Omental fat pad (tissue), 4 donors: ENCODE data around the gene SIRT3. TPM values are rescaled to one million over a fixed set of nuclear protein-coding genes. Genes with fewer than 3 reads are reported as not detected.
A peak's percentile ranks its signal among the peaks of the same experiment; 100 is the strongest.
"Not testable (repeated sequence)": the region's sequence is repeated elsewhere in the genome, so short reads cannot be mapped to it uniquely, and the experiment has no call there.

Experiments used
- ATAC-seq: fragments of 150-250 bp; one replicate; pipeline ENCODE4 v1.9.1; 2016; ENCODE audit warnings: mild to moderate bottlenecking, moderate library complexity; ENCODE audit not compliant: low FRiP score
- DNase-seq: peaks from one replicate; pipeline ENCODE4 v3.0.0-alpha.2; 2019; ENCODE audit warnings: low spot score
- total RNA-seq, 4 donors: library from RNA; depleted of rRNA; stranded (reverse); fragments of >200 nt; gene quantifications; one replicate each; pipeline ENCODE4 v1.1.0, GENCODE V29; 2016
- TF ChIP-seq, protein P1 (sequence below), 3 donors: fragments of 450-650 bp; IDR thresholded peaks; one replicate each; pipeline ENCODE4 v1.5.1; 2016 to 2017; ENCODE audit warnings: antibody characterized with exemption in 3 of 3, mild to moderate bottlenecking in 3 of 3, moderate library complexity in 2 of 3

SIRT3 gene
- total RNA-seq, 4 donors from 2014 or later, result 6.8 to 19.2 (median 12.2) TPM

- ATAC-seq (no peak), DNase-seq (peak; percentile 35)
- TF ChIP-seq, protein P1, sequence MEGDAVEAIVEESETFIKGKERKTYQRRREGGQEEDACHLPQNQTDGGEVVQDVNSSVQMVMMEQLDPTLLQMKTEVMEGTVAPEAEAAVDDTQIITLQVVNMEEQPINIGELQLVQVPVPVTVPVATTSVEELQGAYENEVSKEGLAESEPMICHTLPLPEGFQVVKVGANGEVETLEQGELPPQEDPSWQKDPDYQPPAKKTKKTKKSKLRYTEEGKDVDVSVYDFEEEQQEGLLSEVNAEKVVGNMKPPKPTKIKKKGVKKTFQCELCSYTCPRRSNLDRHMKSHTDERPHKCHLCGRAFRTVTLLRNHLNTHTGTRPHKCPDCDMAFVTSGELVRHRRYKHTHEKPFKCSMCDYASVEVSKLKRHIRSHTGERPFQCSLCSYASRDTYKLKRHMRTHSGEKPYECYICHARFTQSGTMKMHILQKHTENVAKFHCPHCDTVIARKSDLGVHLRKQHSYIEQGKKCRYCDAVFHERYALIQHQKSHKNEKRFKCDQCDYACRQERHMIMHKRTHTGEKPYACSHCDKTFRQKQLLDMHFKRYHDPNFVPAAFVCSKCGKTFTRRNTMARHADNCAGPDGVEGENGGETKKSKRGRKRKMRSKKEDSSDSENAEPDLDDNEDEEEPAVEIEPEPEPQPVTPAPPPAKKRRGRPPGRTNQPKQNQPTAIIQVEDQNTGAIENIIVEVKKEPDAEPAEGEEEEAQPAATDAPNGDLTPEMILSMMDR (IDR thresholded peaks at IDR 0.05), result no peak
Observed at GRCh38 chr11:250740-251299, 14.7 kb upstream of the SIRT3 start.

- TF ChIP-seq, protein P1 (IDR thresholded peaks at IDR 0.05), result no peak
- ATAC-seq (no peak), DNase-seq (no peak)
Observed at GRCh38 chr11:250274-250673, 14.1 kb upstream of the SIRT3 start.

- no peak for DNase-seq
- no peak for ATAC-seq
- TF ChIP-seq, protein P1 (IDR thresholded peaks at IDR 0.05), result no peak
Observed at GRCh38 chr11:249062-249461, 12.9 kb upstream of the SIRT3 start.

GRCh38 chr11:244376-244775, 8.2 kb upstream of the SIRT3 start:
- TF ChIP-seq, protein P1 (IDR thresholded peaks at IDR 0.05), result no peak
- ATAC-seq, result no peak

GRCh38 chr11:241634-242033, 5.5 kb upstream of the SIRT3 start:
- ATAC-seq (no peak), DNase-seq (no peak)
- TF ChIP-seq, protein P1 (IDR thresholded peaks at IDR 0.05), result no peak

More at GRCh38 chr11:244376-244775, 8.2 kb upstream of the SIRT3 start:
- no peak for DNase-seq

GRCh38 chr11:240315-240714, 4.2 kb upstream of the SIRT3 start:
- ATAC-seq (no peak), DNase-seq (no peak)
- TF ChIP-seq, protein P1 (IDR thresholded peaks at IDR 0.05), result no peak

DNA sequence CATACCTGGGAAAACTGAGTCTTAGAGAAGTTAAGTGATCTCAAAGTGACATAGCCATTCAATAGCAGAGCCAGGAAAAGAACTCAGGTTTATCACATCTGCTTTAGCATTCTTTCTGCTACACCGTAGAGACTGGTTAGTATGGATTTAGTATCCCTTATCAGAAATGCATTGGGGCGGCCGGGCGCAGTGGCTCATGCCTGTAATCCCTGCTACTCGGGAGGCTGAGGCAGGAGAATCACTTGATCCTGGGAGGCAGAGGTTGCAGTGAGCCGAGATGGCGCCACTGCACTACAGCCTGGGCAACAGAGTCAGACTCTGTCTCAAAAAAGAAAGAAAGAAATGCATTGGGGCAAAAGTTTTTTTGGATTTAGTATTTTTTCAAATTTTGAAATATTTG, 2.2 kb upstream of the SIRT3 start:
- DNase-seq, ATAC-seq: not testable (repeated sequence)
